Ovary (tissue), 9 donors: ENCODE measurements around the gene HIPK3. TPM values are rescaled to one million over a fixed set of nuclear protein-coding genes. Genes with fewer than 3 reads are reported as not detected.

Experiments used
- DNase-seq, 5 donors: peaks; one replicate each; pipeline ENCODE4 v3.0.0-alpha.2; 2019 to 2020
- H3K27ac ChIP-seq, 2 donors: fragments of 200-600 bp; one replicate each; pipeline versions ENCODE4 v1.5.1 to v1.8.0; 2019 to 2022
- H3K27me3 ChIP-seq: fragments of 200-600 bp; one replicate; pipeline ENCODE4 v1.8.0; 2022
- H3K36me3 ChIP-seq: fragments of 200-600 bp; sonication (generic); one replicate; pipeline ENCODE4 v1.5.1; 2019
- H3K4me1 ChIP-seq: one replicate; pipeline ENCODE4 v1.8.1; 2013; ENCODE audit warnings: mild to moderate bottlenecking, moderate library complexity; ENCODE audit not compliant: insufficient read depth
- H3K4me3 ChIP-seq: fragments of 200-600 bp; sonication (generic); one replicate; pipeline ENCODE4 v1.5.1; 2017
- H3K9me3 ChIP-seq, 2 donors: fragments of 200-600 bp in 1 of 2; sonication (generic) in 1 of 2; one replicate each; pipeline versions ENCODE4 v1.5.1 to v1.8.1; 2013 to 2019; ENCODE audit warnings: mild to moderate bottlenecking in 1 of 2, moderate library complexity in 1 of 2
- CTCF ChIP-seq, 3 donors: fragments of 450-650 bp in 2 of 3; fragments of 200-600 bp in 1 of 3; IDR thresholded peaks; one replicate each; pipeline versions ENCODE4 v1.5.1 to v1.8.0; 2016 to 2022; ENCODE audit warnings: antibody characterized with exemption in 3 of 3, mild to moderate bottlenecking in 1 of 3
- EP300 ChIP-seq: sonication (generic); formaldehyde crosslinking; IDR thresholded peaks from one replicate; pipeline ENCODE4 v1.6.1; 2017; ENCODE audit warnings: antibody characterized with exemption
- POLR2A ChIP-seq: fragments of 450-650 bp; IDR thresholded peaks from one replicate; pipeline ENCODE4 v1.6.1; 2017; ENCODE audit warnings: antibody characterized with exemption, mild to moderate bottlenecking, moderate library complexity
- WGBS, 3 donors: extraction: QIAGEN DNeasy Blood & Tissue Kit in 1 of 3; methylation state at CpG; one replicate each; pipeline versions ENCODE4 v1.1.5 to v1.1.7; 2013 to 2017; 5-methylcytosine and 5-hydroxymethylcytosine counted together
- intact Hi-C, 4 donors: fragments of 100-400 bp; cut with DNase I; formaldehyde crosslinking; loops; one replicate each; pipeline versions ENCODE4 v1.11.0 to v1.15.1; 2022 to 2023
- polyA plus RNA-seq, 2 donors: library from polyadenylated mRNA; stranded (reverse); fragments of 200-250 nt in 1 of 2; fragments of 350-450 nt in 1 of 2; fragmentation: Illumina TruSeq in 1 of 2; extraction: RNeasy Lipid Tissue Mini Kit (QIAGEN cat#74804) in 1 of 2; gene quantifications; one replicate each; pipeline ENCODE4 v1.2.3, GENCODE V29; 2013 to 2014
- total RNA-seq, 7 donors: library from RNA; depleted of rRNA in 2 of 7; stranded (reverse); fragments of >200 nt in 2 of 7; fragmentation: NEBNext Ultra II Directional in 3 of 7; extraction: Animal tissue kit (Norgen Biotek cat#: 25700) in 3 of 7; gene quantifications; one replicate each; pipeline versions ENCODE4 v1.1.0 to v1.2.4, GENCODE V29; 2016 to 2023
- donor health status: DM: no; HTN: no; CAD: no; lungs with moderate emphysema.
- donor health status: DM: no; HTN: no; CAD: no.
- donor health status: Bipolar disorder and iron deficiency.
- donor health status: DM: yes; HTN: yes; CAD: no.
- donor health status: DM: no; HTN: no; CAD: no.
- donor health status: DM: yes; HTN: yes; CAD: no.

The HIPK3 gene
- total and polyA plus RNA-seq, 9 donors = 28.0 to 252 (median 178) TPM

- no peaks in the 10 kb centered on the region for H3K36me3 ChIP-seq
Observed at GRCh38 chr11:33280411-33280810, 23.2 kb downstream of the HIPK3 start.

DNA sequence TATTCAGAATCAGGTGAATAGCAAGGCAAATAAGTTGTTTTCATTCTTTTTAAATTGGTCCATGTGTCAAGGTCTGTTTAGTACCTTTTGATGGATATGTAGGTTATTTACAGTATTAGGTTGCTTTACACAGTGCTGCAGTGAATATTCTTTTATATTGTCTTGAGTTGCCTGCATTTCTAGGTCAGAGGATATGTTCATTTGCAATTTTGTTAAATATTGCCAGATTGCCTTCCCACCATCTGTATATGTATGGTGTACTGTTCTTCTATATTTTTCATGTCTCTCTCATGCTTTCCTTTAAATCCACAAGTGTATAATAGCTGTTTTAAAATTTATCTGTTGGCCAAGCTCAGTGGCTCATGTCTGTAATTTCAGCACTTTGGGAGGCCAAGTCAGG, 24.6 kb downstream of the HIPK3 start:
- TF ChIP-seq POLR2A (no peak), EP300 (no peak), CTCF (IDR thresholded peaks at IDR 0.05) (no peak)
- no peak for DNase-seq
- intact Hi-C loops = no loop called here
- Histone ChIP-seq H3K4me1 (peaks cover 9% of the 10 kb centered on the region), H3K27ac (no peak overlapping the region), H3K36me3 (no peaks in the 10 kb centered on the region), H3K4me3 (no peak overlapping the region), H3K9me3 (no peaks in the 10 kb centered on the region), H3K27me3 (no peaks in the 10 kb centered on the region)

More at GRCh38 chr11:33280411-33280810, 23.2 kb downstream of the HIPK3 start:
- peaks cover 6% of the 10 kb centered on the region for H3K4me1 ChIP-seq
- no peak overlapping the region for H3K27ac ChIP-seq
- intact Hi-C loops = no loop called here
- no peaks in the 10 kb centered on the region for H3K27me3 ChIP-seq
- no peak overlapping the region for H3K4me3 ChIP-seq
- no peak for DNase-seq
- no peak for TF ChIP-seq EP300
- TF ChIP-seq POLR2A = no peak
- no peak for TF ChIP-seq CTCF (IDR thresholded peaks at IDR 0.05)
- no peaks in the 10 kb centered on the region for H3K9me3 ChIP-seq

- H3K4me1 ChIP-seq = peaks cover 6% of the 10 kb centered on the region
- H3K9me3 ChIP-seq = no peaks in the 10 kb centered on the region
- intact Hi-C loops = no loop called here
- no peak for TF ChIP-seq POLR2A
- no peak for TF ChIP-seq CTCF (IDR thresholded peaks at IDR 0.05)
- no peak for TF ChIP-seq EP300
- H3K27me3 ChIP-seq = no peaks in the 10 kb centered on the region
- no peak overlapping the region for H3K4me3 ChIP-seq
- no peak for DNase-seq
- H3K27ac ChIP-seq = no peak overlapping the region
- no peaks in the 10 kb centered on the region for H3K36me3 ChIP-seq
- 82 to 86% (median 85%) methylated on average over 2 of the region's 2 CpGs for WGBS, 3 donors
Observed at GRCh38 chr11:33284818-33285217, 27.6 kb downstream of the HIPK3 start.

GRCh38 chr11:33290319-33290718, 33.1 kb downstream of the HIPK3 start:
- H3K4me3 ChIP-seq = no peak overlapping the region
- no peak for DNase-seq
- H3K4me1 ChIP-seq = peaks cover 3% of the 10 kb centered on the region

DNA sequence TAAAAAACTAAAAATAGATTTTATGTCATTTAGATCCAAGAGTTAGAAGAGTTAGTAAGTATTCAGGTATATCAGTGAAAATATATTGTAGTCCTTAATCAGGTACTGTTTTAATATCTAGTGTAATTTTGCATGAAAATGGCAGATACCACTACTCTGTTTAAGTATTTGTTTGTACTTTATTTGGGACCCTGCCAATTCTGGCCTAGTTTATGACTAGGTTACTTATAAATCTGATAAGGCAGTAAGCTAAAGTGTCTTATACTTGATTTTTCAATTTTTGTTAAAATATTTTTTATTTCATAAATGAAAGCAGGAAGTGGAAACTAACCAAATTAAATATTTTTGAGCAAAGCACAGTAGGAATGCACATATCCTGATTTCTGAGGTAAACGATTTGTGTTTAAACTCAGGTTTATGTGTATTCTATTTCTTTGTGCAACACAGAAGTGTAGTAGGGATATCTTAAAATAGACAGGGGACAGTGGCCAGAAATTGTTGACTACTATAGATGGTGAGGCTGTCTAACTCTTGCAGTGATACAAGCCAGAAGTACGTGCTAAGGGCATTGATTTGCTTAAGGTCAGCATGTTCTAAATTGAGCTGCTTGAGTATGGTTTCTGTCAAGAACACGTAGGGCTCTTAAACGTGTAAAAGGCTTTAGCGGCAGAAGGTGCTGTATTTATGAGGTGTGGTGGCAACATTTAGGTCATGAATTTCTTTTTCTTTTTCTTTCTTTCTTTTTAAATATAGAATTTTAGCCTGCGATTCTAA, 34.0 kb downstream of the HIPK3 start:
- Histone ChIP-seq H3K27me3 (no peaks in the 10 kb centered on the region), H3K4me3 (peak overlapping the region; percentile 1), H3K4me1 (peaks cover 5% of the 10 kb centered on the region), H3K9me3 (no peaks in the 10 kb centered on the region), H3K27ac (no peak overlapping the region), H3K36me3 (no peaks in the 10 kb centered on the region)
- TF ChIP-seq POLR2A (no peak), EP300 (no peak), CTCF (IDR thresholded peaks at IDR 0.05) (no peak)
- no peak for DNase-seq
- intact Hi-C loops = no loop called here
- WGBS, 3 donors = 17 to 27% (median 22%) methylated on average over 6 of the region's 6 CpGs

More at GRCh38 chr11:33290319-33290718, 33.1 kb downstream of the HIPK3 start:
- no peaks in the 10 kb centered on the region for H3K9me3 ChIP-seq
- 35 to 66% (median 49%) methylated on average over 1 of the region's 1 CpG for WGBS, 3 donors
- no peaks in the 10 kb centered on the region for H3K36me3 ChIP-seq
- H3K27ac ChIP-seq = no peak overlapping the region
- no peak for TF ChIP-seq POLR2A
- no peak for TF ChIP-seq EP300
- H3K27me3 ChIP-seq = no peaks in the 10 kb centered on the region
- intact Hi-C loops = no loop called here
